Measurements from ENCODE around the gene SORCS3.

The SORCS3 gene

DNA sequence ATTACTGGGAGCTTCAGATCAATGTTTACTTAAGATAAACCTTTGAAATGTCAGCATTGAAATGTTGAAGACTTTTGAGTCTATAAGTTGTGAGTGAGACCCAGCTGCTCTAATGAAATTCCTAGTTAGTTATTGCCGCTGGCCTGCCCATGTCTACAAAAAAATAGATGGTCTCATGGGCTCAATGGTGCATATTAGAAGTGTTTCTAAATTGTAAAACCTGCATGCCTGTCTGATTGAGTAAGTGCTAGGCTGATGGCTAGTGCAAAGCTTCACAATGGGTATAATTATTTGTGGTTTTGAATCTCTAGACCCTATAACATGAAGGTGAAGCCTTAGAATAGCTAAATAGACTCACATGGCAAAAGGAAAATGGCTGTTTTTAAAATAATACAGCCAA, 234.5 kb downstream of the SORCS3 start:
- H3K4me3 ChIP-seq (ENCODE audit: low read depth, low read length): no peak overlapping the region
- TF ChIP-seq CTCF (IDR thresholded peaks at IDR 0.05; ENCODE audit: low read depth, low read length): no peak

GRCh38 chr10:104880624-104881398, 239.7 kb downstream of the SORCS3 start:
- H3K4me3 ChIP-seq (ENCODE audit: low read depth, low read length): no peak overlapping the region
- no peak for TF ChIP-seq CTCF (IDR thresholded peaks at IDR 0.05; ENCODE audit: low read depth, low read length)

DNA sequence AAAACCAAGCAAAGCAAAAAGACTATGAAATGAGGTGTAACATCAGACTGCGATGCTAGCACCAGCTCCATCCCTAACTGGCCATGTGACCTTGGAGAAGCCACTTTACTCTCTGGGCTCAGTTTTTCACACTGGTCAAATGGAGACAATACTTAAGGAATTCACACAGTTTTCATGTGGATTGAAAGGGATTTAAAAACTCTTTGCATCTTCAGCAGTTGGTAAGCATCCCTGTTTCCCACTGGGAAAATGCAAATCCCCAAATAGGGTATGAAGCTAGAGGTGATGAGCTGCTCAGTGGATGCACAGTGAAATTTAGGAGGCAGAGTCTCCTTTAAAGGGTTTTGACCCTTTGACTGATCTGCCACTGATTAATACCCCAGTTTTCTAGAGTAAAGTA, 240.7 kb downstream of the SORCS3 start:
- H3K4me3 ChIP-seq (ENCODE audit: low read depth, low read length): no peak overlapping the region
- no peak for TF ChIP-seq CTCF (IDR thresholded peaks at IDR 0.05; ENCODE audit: low read depth, low read length)

GRCh38 chr10:104892879-104893617, 252.0 kb downstream of the SORCS3 start:
- H3K4me3 ChIP-seq (ENCODE audit: low read depth, low read length): no peak overlapping the region
- no peak for TF ChIP-seq CTCF (IDR thresholded peaks at IDR 0.05; ENCODE audit: low read depth, low read length)

- no peak for TF ChIP-seq CTCF (IDR thresholded peaks at IDR 0.05; ENCODE audit: low read depth, low read length)
- H3K4me3 ChIP-seq (ENCODE audit: low read depth, low read length): no peak overlapping the region
Observed at GRCh38 chr10:104893701-104894100, 252.6 kb downstream of the SORCS3 start.

- no peak overlapping the region for H3K4me3 ChIP-seq (ENCODE audit: low read depth, low read length)
- TF ChIP-seq CTCF (IDR thresholded peaks at IDR 0.05; ENCODE audit: low read depth, low read length): no peak
Observed at GRCh38 chr10:104894681-104895080, 253.6 kb downstream of the SORCS3 start.

- no peak overlapping the region for H3K4me3 ChIP-seq (ENCODE audit: low read depth, low read length)
- no peak for TF ChIP-seq CTCF (IDR thresholded peaks at IDR 0.05; ENCODE audit: low read depth, low read length)
Observed at GRCh38 chr10:104895541-104895940, 254.5 kb downstream of the SORCS3 start.

All from WI38 (cell line).